K562 (cell line): ENCODE data around the gene CRLF3.

ENCODE experiments used
- CTCF ChIP-seq, 3 experiments: IDR thresholded peaks in 2 of 3; conservative IDR thresholded peaks in 1 of 3; 2 replicates each; pipeline ENCODE4 v1.5.1; 2011 to 2012; ENCODE audit warnings: low read length in 3 of 3, mild to moderate bottlenecking in 3 of 3, control low read depth in 2 of 3, improper control_type of control experiment in 1 of 3, inconsistent platforms in 1 of 3, low read depth in 1 of 3, mixed read lengths in 1 of 3, moderate library complexity in 1 of 3; ENCODE audit not compliant: insufficient read depth in 2 of 3
- ESRRA ChIP-seq: fragments of 450-650 bp; IDR thresholded peaks from 2 replicates; pipeline ENCODE4 v1.6.1; 2014; ENCODE audit warnings: low read depth, mild to moderate bottlenecking, moderate library complexity, borderline replicate concordance
- MTA1 ChIP-seq: fragments of 450-650 bp; IDR thresholded peaks from 2 replicates; pipeline ENCODE4 v1.6.1; 2017; ENCODE audit warnings: borderline replicate concordance
- NFYB ChIP-seq: IDR thresholded peaks from 2 replicates; pipeline ENCODE4 v1.6.1; 2011; ENCODE audit warnings: mild to moderate bottlenecking, moderate library complexity; ENCODE audit not compliant: insufficient read length; ENCODE audit errors: extremely low read depth
- NRF1 ChIP-seq, 2 experiments: fragments of 450-650 bp; IDR thresholded peaks in 1 of 2; conservative IDR thresholded peaks in 1 of 2; 2 replicates each; pipeline ENCODE4 v1.6.1; 2014; ENCODE audit warnings: mild to moderate bottlenecking in 2 of 2
- PCBP1 ChIP-seq: fragments of 200-400 bp; formaldehyde crosslinking; IDR thresholded peaks from 2 replicates; pipeline ENCODE4 v1.6.1; 2018; ENCODE audit warnings: mild to moderate bottlenecking, low read depth, low read length; ENCODE audit not compliant: poor library complexity, severe bottlenecking
- POLR2A ChIP-seq: fragments of 450-650 bp; conservative IDR thresholded peaks from 2 replicates; pipeline ENCODE4 v1.6.1; 2016
- POLR2B ChIP-seq: fragments of 450-650 bp; IDR thresholded peaks from 2 replicates; pipeline ENCODE4 v1.6.1; 2018; ENCODE audit warnings: low read depth; ENCODE audit not compliant: partially characterized antibody
- TCFL5 ChIP-seq: fragments of 250-450 bp; sonication (Bioruptor Pico); conservative IDR thresholded peaks from 2 replicates; pipeline ENCODE4 v1.6.1; 2021; ENCODE audit warnings: mild to moderate bottlenecking, moderate library complexity, matching md5 sums
- ZFP30 ChIP-seq: fragments of 250-450 bp; sonication (Bioruptor Pico); IDR thresholded peaks from 2 replicates; pipeline ENCODE4 v1.8.0; 2022; ENCODE audit warnings: moderate library complexity, mild to moderate bottlenecking, inconsistent platforms, borderline replicate concordance
- ZNF232 ChIP-seq: sonication (generic); formaldehyde crosslinking; IDR thresholded peaks from 2 replicates; pipeline ENCODE4 v1.8.0; 2022; ENCODE audit warnings: mild to moderate bottlenecking, missing genetic modification reagents
- TF ChIP-seq, protein P1 (sequence below): sonication (generic); formaldehyde crosslinking; IDR thresholded peaks from 2 replicates; pipeline ENCODE4 v1.9.0; 2022; ENCODE audit warnings: mild to moderate bottlenecking, missing genetic modification reagents
- TF ChIP-seq, protein P2 (sequence below): fragments of 450-650 bp; IDR thresholded peaks from 2 replicates; pipeline ENCODE4 v1.6.1; 2016; ENCODE audit warnings: missing biosample characterization, missing genetic modification characterization

- TF ChIP-seq NRF1 (conservative IDR thresholded peaks at IDR 0.05 in 1 of 2, IDR thresholded peaks at IDR 0.05 in 1 of 2), result no peak
- no peak for TF ChIP-seq TCFL5 (CRISPR knock-in tag)
- TF ChIP-seq, protein P1, sequence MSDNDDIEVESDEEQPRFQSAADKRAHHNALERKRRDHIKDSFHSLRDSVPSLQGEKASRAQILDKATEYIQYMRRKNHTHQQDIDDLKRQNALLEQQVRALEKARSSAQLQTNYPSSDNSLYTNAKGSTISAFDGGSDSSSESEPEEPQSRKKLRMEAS, result no peak
- no peak for TF ChIP-seq NFYB
- no peak for TF ChIP-seq CTCF (IDR thresholded peaks at IDR 0.05 in 2 of 3, conservative IDR thresholded peaks at IDR 0.05 in 1 of 3; ENCODE audit: insufficient read depth in 2 of 3, low read depth in 1 of 3, low read length in 3 of 3)
- TF ChIP-seq MTA1, result no peak
- TF ChIP-seq ZNF232 (CRISPR knock-in tag), result no peak
- TF ChIP-seq PCBP1, result no peak
- TF ChIP-seq POLR2A, result peak; percentile 33; the same call in 1 of the 2 replicates
- no peak for TF ChIP-seq POLR2B
- TF ChIP-seq, protein P2, sequence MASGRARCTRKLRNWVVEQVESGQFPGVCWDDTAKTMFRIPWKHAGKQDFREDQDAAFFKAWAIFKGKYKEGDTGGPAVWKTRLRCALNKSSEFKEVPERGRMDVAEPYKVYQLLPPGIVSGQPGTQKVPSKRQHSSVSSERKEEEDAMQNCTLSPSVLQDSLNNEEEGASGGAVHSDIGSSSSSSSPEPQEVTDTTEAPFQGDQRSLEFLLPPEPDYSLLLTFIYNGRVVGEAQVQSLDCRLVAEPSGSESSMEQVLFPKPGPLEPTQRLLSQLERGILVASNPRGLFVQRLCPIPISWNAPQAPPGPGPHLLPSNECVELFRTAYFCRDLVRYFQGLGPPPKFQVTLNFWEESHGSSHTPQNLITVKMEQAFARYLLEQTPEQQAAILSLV, result no peak
- no peak for TF ChIP-seq ESRRA
- TF ChIP-seq ZFP30 (CRISPR knock-in tag), result no peak
Measured at GRCh38 chr17:30782206-30782605, 42.3 kb downstream of the CRLF3 start.
